H1 (cell line): ENCODE data around the gene KIF25. TPM values are rescaled to one million over a fixed set of nuclear protein-coding genes. Genes with fewer than 3 reads are reported as not detected.
A peak's percentile ranks its signal among the peaks of the same experiment; 100 is the strongest.

Experiments
- CTCF ChIA-PET: fragments of 300-600 bp; sonication (Branson Sonifier 250); formaldehyde crosslinking; loops from one replicate; lab custom pipeline; 2021; ENCODE audit not compliant: partially characterized antibody; lab: Charles Lee
- POLR2A ChIA-PET: fragments of 300-600 bp; sonication (Branson Sonifier 250); formaldehyde crosslinking; loops from one replicate; lab custom pipeline; 2021; ENCODE audit warnings: inconsistent platforms; ENCODE audit not compliant: partially characterized antibody; lab: Charles Lee
- DNase-seq, 2 experiments: peaks; one replicate each; pipeline versions ENCODE4 v3.0.0 to v3.0.0-alpha.2; 2010 to 2022; ENCODE audit warnings: low spot score in 2 of 2, low read depth in 1 of 2, mixed read lengths in 1 of 2
- FAIRE-seq: peaks from 2 replicates; lab custom pipeline; 2011; peaks lifted over from hg19 to GRCh38; lab: Jason Lieb, UNC
- H2AFZ ChIP-seq: 2 replicates; pipeline ENCODE4 v1.8.1; 2012; ENCODE audit warnings: low read length, inconsistent platforms
- H2AK5ac ChIP-seq: 2 replicates; pipeline ENCODE4 v1.6.1; 2013; ENCODE audit warnings: low read depth, low read length
- H2BK120ac ChIP-seq: replicated peaks from 2 replicates; pipeline ENCODE3; 2013; ENCODE audit warnings: low read depth, low read length, inconsistent platforms
- H2BK12ac ChIP-seq: 2 replicates; pipeline ENCODE4 v1.6.1; 2013; ENCODE audit warnings: low read depth, low read length
- H2BK15ac ChIP-seq: 2 replicates; pipeline ENCODE4 v1.6.1; 2013; ENCODE audit warnings: low read length
- H2BK20ac ChIP-seq: 2 replicates; pipeline ENCODE4 v1.6.1; 2013; ENCODE audit warnings: low read length
- H2BK5ac ChIP-seq: 2 replicates; pipeline ENCODE4 v1.6.1; 2013; ENCODE audit warnings: low read depth, low read length
- H3K14ac ChIP-seq: 2 replicates; pipeline ENCODE4 v1.6.1; 2013; ENCODE audit warnings: inconsistent platforms; ENCODE audit not compliant: insufficient read length
- H3K18ac ChIP-seq: 2 replicates; pipeline ENCODE4 v1.6.1; 2013; ENCODE audit warnings: low read length; ENCODE audit errors: extremely low read depth
- H3K23ac ChIP-seq: 2 replicates; pipeline ENCODE4 v1.6.1; 2013; ENCODE audit warnings: inconsistent platforms; ENCODE audit not compliant: insufficient read length
- H3K23me2 ChIP-seq: 2 replicates; pipeline ENCODE4 v1.6.1; 2013; ENCODE audit warnings: low read depth, low read length
- H3K27ac ChIP-seq: 2 replicates; pipeline ENCODE4 v1.6.1; 2011; ENCODE audit warnings: low read depth, low read length, inconsistent platforms
- H3K27me3 ChIP-seq, 4 experiments: replicated peaks in 1 of 4; 1 replicate in 1 of 4; 2 replicates in 3 of 4; pipeline versions ENCODE4 v1.6.1 to v1.8.1; 2011 to 2013; ENCODE audit warnings: low read length in 3 of 4, mild to moderate bottlenecking in 3 of 4, inconsistent platforms in 2 of 4, mixed read lengths in 2 of 4, moderate library complexity in 1 of 4; ENCODE audit not compliant: control insufficient read depth in 3 of 4, insufficient read depth in 3 of 4; ENCODE audit errors: extremely low read depth in 1 of 4
- H3K36me3 ChIP-seq, 4 experiments: 2 replicates each; pipeline versions ENCODE4 v1.6.1 to v1.8.1; 2011 to 2013; ENCODE audit warnings: mild to moderate bottlenecking in 4 of 4, low read length in 3 of 4, moderate library complexity in 2 of 4, control low read depth in 1 of 4, inconsistent platforms in 1 of 4; ENCODE audit not compliant: insufficient read depth in 4 of 4, control insufficient read depth in 2 of 4
- H3K4ac ChIP-seq: replicated peaks from 2 replicates; pipeline ENCODE3; 2013; ENCODE audit warnings: low read length, low read depth, mixed read lengths, inconsistent platforms; ENCODE audit not compliant: insufficient read length
- H3K4me1 ChIP-seq, 4 experiments: replicated peaks in 1 of 4; 1 replicate in 1 of 4; 2 replicates in 3 of 4; pipeline versions ENCODE4 v1.6.1 to v1.8.1; 2011 to 2013; ENCODE audit warnings: low read length in 3 of 4, inconsistent platforms in 2 of 4, mixed read lengths in 1 of 4; ENCODE audit not compliant: insufficient read depth in 4 of 4, control insufficient read depth in 3 of 4
- H3K4me2 ChIP-seq, 2 experiments: 2 replicates each; pipeline versions ENCODE4 v1.6.1 to v1.8.1; 2011 to 2013; ENCODE audit warnings: low read depth in 2 of 2, low read length in 2 of 2, control low read depth in 1 of 2, inconsistent platforms in 1 of 2, mild to moderate bottlenecking in 1 of 2; ENCODE audit not compliant: insufficient read depth in 1 of 2
- H3K4me3 ChIP-seq, 4 experiments: fragments of 200-600, 300-600 bp in 1 of 4; sonication (generic), shearing (Covaris generic), sonication (Bioruptor Twin) in 1 of 4; 2 replicates each; pipeline versions ENCODE4 v1.5.1 to v1.8.1; 2011 to 2016; ENCODE audit warnings: low read length in 4 of 4, low read depth in 3 of 4, control low read depth in 2 of 4, inconsistent platforms in 2 of 4, mild to moderate bottlenecking in 2 of 4, mixed read lengths in 1 of 4, moderate library complexity in 1 of 4; ENCODE audit not compliant: insufficient read depth in 2 of 4; ENCODE audit errors: extremely low read depth in 1 of 4
- H3K56ac ChIP-seq: replicated peaks from 2 replicates; pipeline ENCODE3; 2013; ENCODE audit warnings: low read depth, mild to moderate bottlenecking, mixed read lengths, low read length, inconsistent platforms; ENCODE audit not compliant: insufficient read length
- H3K79me1 ChIP-seq: 2 replicates; pipeline ENCODE4 v1.6.1; 2013; ENCODE audit warnings: low read depth, low read length, control low read depth
- H3K79me2 ChIP-seq, 2 experiments: 2 replicates each; pipeline versions ENCODE4 v1.6.1 to v1.8.1; 2012 to 2013; ENCODE audit warnings: low read length in 2 of 2, mild to moderate bottlenecking in 2 of 2, inconsistent platforms in 1 of 2; ENCODE audit not compliant: insufficient read depth in 2 of 2, control insufficient read depth in 1 of 2
- H3K9ac ChIP-seq, 4 experiments: replicated peaks in 1 of 4; 1 replicate in 1 of 4; 2 replicates in 3 of 4; pipeline versions ENCODE4 v1.6.1 to v1.8.1; 2011 to 2013; ENCODE audit warnings: low read depth in 3 of 4, low read length in 3 of 4, control low read depth in 2 of 4, mild to moderate bottlenecking in 2 of 4, moderate library complexity in 2 of 4, inconsistent platforms in 1 of 4; ENCODE audit errors: extremely low read depth in 1 of 4
- H3K9me3 ChIP-seq, 2 experiments: 2 replicates each; pipeline versions ENCODE4 v1.6.1 to v1.8.1; 2012 to 2013; ENCODE audit warnings: mild to moderate bottlenecking in 2 of 2, moderate library complexity in 2 of 2, control low read depth in 1 of 2, inconsistent platforms in 1 of 2, low read depth in 1 of 2, low read length in 1 of 2, mixed read lengths in 1 of 2; ENCODE audit not compliant: insufficient read depth in 2 of 2
- H4K20me1 ChIP-seq, 2 experiments: replicated peaks in 1 of 2; 2 replicates each; pipeline versions ENCODE3 to v1.8.1; 2011 to 2013; ENCODE audit warnings: inconsistent platforms in 2 of 2, low read length in 2 of 2, mild to moderate bottlenecking in 1 of 2; ENCODE audit not compliant: insufficient read depth in 2 of 2, control insufficient read depth in 1 of 2
- H4K5ac ChIP-seq: 2 replicates; pipeline ENCODE4 v1.6.1; 2013; ENCODE audit warnings: low read length, low read depth, mixed read lengths, inconsistent platforms; ENCODE audit not compliant: insufficient read length
- H4K8ac ChIP-seq: 2 replicates; pipeline ENCODE4 v1.8.0; 2013; ENCODE audit warnings: mild to moderate bottlenecking, moderate library complexity, low read length, inconsistent platforms; ENCODE audit not compliant: insufficient read depth; ENCODE audit errors: extremely low read depth
- H4K91ac ChIP-seq: replicated peaks from 2 replicates; pipeline ENCODE3; 2013; ENCODE audit warnings: low read length, mixed read lengths, inconsistent platforms; ENCODE audit not compliant: insufficient read length
- KDM1A ChIP-seq: fragments of 200-600, 300-600 bp; sonication (generic); IDR thresholded peaks from 2 replicates; pipeline ENCODE4 v1.7.1; 2016; ENCODE audit warnings: mild to moderate bottlenecking, low read length, borderline replicate concordance
- PHF8 ChIP-seq: fragments of 200-600 bp; sonication (generic); conservative IDR thresholded peaks from 2 replicates; pipeline ENCODE4 v1.7.1; 2012; ENCODE audit warnings: low read depth, mild to moderate bottlenecking, inconsistent platforms, low read length, moderate library complexity
- WGBS, 2 experiments: shearing (Covaris generic) in 1 of 2; methylation state at CpG; one replicate each; pipeline versions ENCODE4 v1.1.6 to v1.1.7; 2013 to 2015; ENCODE audit warnings: low lambda C conversion rate in 2 of 2, mixed read lengths in 2 of 2, inconsistent platforms in 1 of 2, low coverage in 1 of 2, missing lambda C conversion rate in 1 of 2; ENCODE audit not compliant: insufficient replicate concordance in 2 of 2, insufficient coverage in 1 of 2, insufficient read length in 1 of 2; ENCODE audit errors: extremely low coverage in 1 of 2, missing lambda C conversion rate in 1 of 2; 5-methylcytosine and 5-hydroxymethylcytosine counted together
- polyA plus RNA-seq, 7 experiments: library from polyadenylated mRNA; depleted of rRNA in 3 of 7; stranded (reverse) in 5 of 7; unstranded in 2 of 7; fragments of >200 nt in 5 of 7; fragments of 200-250 nt in 2 of 7; gene quantifications; 1 replicate in 5 of 7; 2 replicates in 1 of 7; 4 replicates in 1 of 7; pipeline versions ENCODE4 v1.2.1 to v1.2.3, GENCODE V29; 2011 to 2013; ENCODE audit warnings: missing spikeins in 2 of 7, mixed read lengths in 2 of 7
- total RNA-seq: library from RNA; stranded (reverse); fragmentation: NEBNext Ultra II Directional; extraction: Animal tissue kit (Norgen Biotek cat#: 25700); gene quantifications from 2 replicates; pipeline ENCODE4 v1.2.1, GENCODE V29; 2021

Gene KIF25
- total and polyA plus RNA-seq, 2 of the 8 experiments (the other 6 are each of a cell fraction or from before 2014, with no cell fraction given), result 1.5 to 2.0 TPM

GRCh38 chr6:168090064-168090690 lies 92.7 kb downstream of the KIF25 start:
- ChIA-PET POLR2A (no interaction called here), CTCF (interaction anchor here (1.4 to 2.0 kb wide), 6 partner anchors 13 to 42 kb away, joined by 5 to 7 read pairs (median 6); no protein-coding TSS in a partner anchor)
- H3K18ac ChIP-seq, result no peak overlapping the region; the same call in 1 of the 2 replicates
- no peak overlapping the region for H4K5ac ChIP-seq
- H3K9me3 ChIP-seq, result no peaks in the 10 kb centered on the region
- no peak overlapping the region for H3K14ac ChIP-seq
- no peak overlapping the region for H4K91ac ChIP-seq
- no peak overlapping the region for H3K23ac ChIP-seq
- H2BK12ac ChIP-seq, result 0 out of 2 replicates have a peak overlapping the region, but pooled peaks have one; percentile 17
- no peaks in the 10 kb centered on the region for H4K20me1 ChIP-seq
- H3K27ac ChIP-seq, result no peak overlapping the region
- no peak overlapping the region for H3K9ac ChIP-seq
- no peak for FAIRE-seq
- H2AK5ac ChIP-seq, result 0 out of 2 replicates have a peak overlapping the region, but pooled peaks have one; percentile 53
- no peaks in the 10 kb centered on the region for H3K23me2 ChIP-seq
- no peak overlapping the region; a peak in 1 of 4 replicates for H3K4me2 ChIP-seq
- H3K4ac ChIP-seq, result no peak overlapping the region
- H3K36me3 ChIP-seq, result no peaks in the 10 kb centered on the region
- H3K79me2 ChIP-seq, result no peaks in the 10 kb centered on the region
- peak overlapping the region; percentile 90 for H2BK15ac ChIP-seq
- H3K4me1 ChIP-seq, result peaks cover 0 to 26% (median 13%) of the 10 kb centered on the region in 4 experiments; a peak in 6 of 7 replicates
- peak overlapping the region; percentile 65; the same call in 1 of the 2 replicates for H4K8ac ChIP-seq
- H3K4me3 ChIP-seq, result no peak overlapping the region
- H3K56ac ChIP-seq, result no peak overlapping the region
- 91% methylated on average over 16 of the region's 16 CpGs; no CpG with 5 or more reads in 1 of the 2 experiments for WGBS, 2 experiments
- no peak for DNase-seq
- TF ChIP-seq KDM1A, result 0 out of 2 replicates have a peak, but pooled peaks have one; percentile 37
- TF ChIP-seq PHF8, result no peak
- TF ChIP-seq, all 59 proteins: peak for 1
- Histone ChIP-seq H3K79me1 (no peaks in the 10 kb centered on the region), H2BK5ac (no peak overlapping the region), H2BK120ac (no peak overlapping the region), H2AFZ (no peak overlapping the region), H3K27me3 (peaks cover 0 to 2% (median 0%) of the 10 kb centered on the region in 4 experiments; a peak in 2 of 7 replicates), H2BK20ac (no peak overlapping the region)
